ENCODE data around the gene MEIS2. TPM values are rescaled to one million over a fixed set of nuclear protein-coding genes. Genes with fewer than 3 reads are reported as not detected.

MEIS2 gene
- polyA plus RNA-seq, 1 donor from 2014 or later: 825 TPM

DNA sequence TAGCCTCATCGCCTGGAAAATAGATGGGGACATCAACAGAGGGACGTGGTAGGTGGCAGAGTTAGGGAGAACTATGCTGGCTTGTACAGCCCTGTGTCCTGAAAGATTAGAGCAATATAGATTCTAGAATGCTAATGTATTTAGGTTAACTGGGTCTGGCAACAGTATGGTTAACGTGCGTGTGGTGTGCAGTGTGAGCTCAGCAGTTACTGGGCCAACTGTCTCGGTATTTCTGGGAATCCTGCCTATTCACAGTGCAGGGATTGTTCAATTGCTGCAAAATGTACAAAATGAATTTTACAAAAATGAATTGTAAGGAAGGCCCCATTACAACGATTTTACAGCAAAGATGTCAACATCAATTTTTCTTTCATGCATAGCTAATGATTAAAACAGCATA lies 20.6 kb downstream of the MEIS2 start:
- Histone ChIP-seq H3K9me3 (ENCODE audit: low read length) (no peaks in the 10 kb centered on the region), H3F3A (ENCODE audit: insufficient read depth, low read length, poor library complexity, severe bottlenecking) (peaks cover 3% of the 10 kb centered on the region), H3K27ac (ENCODE audit: low read length) (peak overlapping the region; percentile 99), H3K79me2 (replicated peaks; ENCODE audit: insufficient read depth, low read length) (peaks cover 100% of the 10 kb centered on the region), H2AFZ (ENCODE audit: low read depth, low read length) (no peak overlapping the region), H3K4me3 (ENCODE audit: low read length) (peak overlapping the region; percentile 93), H3K36me3 (ENCODE audit: insufficient read depth, low read length) (peaks cover 10% of the 10 kb centered on the region), H4K20me1 (ENCODE audit: insufficient read depth) (peaks cover 90% of the 10 kb centered on the region), H3K27me3 (ENCODE audit: insufficient read depth, low read depth, low read length) (no peaks in the 10 kb centered on the region), H3K9ac (ENCODE audit: low read length) (peak overlapping the region; percentile 100), H3K9me2 (ENCODE audit: insufficient read depth, low read length) (no peaks in the 10 kb centered on the region), H3K4me2 (ENCODE audit: low read length) (peak overlapping the region; percentile 41)
- peak; percentile 18 for TF ChIP-seq POLR2AphosphoS5 (IDR thresholded peaks at IDR 0.05)
- no peak for TF ChIP-seq SMC3 (conservative IDR thresholded peaks at IDR 0.05; ENCODE audit: poor library complexity)
- TF ChIP-seq MXI1 (conservative IDR thresholded peaks at IDR 0.05; ENCODE audit: poor library complexity, severe bottlenecking): no peak
- TF ChIP-seq RAD21 (conservative IDR thresholded peaks at IDR 0.05): no peak
- TF ChIP-seq, protein P1, sequence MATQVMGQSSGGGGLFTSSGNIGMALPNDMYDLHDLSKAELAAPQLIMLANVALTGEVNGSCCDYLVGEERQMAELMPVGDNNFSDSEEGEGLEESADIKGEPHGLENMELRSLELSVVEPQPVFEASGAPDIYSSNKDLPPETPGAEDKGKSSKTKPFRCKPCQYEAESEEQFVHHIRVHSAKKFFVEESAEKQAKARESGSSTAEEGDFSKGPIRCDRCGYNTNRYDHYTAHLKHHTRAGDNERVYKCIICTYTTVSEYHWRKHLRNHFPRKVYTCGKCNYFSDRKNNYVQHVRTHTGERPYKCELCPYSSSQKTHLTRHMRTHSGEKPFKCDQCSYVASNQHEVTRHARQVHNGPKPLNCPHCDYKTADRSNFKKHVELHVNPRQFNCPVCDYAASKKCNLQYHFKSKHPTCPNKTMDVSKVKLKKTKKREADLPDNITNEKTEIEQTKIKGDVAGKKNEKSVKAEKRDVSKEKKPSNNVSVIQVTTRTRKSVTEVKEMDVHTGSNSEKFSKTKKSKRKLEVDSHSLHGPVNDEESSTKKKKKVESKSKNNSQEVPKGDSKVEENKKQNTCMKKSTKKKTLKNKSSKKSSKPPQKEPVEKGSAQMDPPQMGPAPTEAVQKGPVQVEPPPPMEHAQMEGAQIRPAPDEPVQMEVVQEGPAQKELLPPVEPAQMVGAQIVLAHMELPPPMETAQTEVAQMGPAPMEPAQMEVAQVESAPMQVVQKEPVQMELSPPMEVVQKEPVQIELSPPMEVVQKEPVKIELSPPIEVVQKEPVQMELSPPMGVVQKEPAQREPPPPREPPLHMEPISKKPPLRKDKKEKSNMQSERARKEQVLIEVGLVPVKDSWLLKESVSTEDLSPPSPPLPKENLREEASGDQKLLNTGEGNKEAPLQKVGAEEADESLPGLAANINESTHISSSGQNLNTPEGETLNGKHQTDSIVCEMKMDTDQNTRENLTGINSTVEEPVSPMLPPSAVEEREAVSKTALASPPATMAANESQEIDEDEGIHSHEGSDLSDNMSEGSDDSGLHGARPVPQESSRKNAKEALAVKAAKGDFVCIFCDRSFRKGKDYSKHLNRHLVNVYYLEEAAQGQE (IDR thresholded peaks at IDR 0.05; ENCODE audit: borderline replicate concordance): peak; percentile 78
- no peak for TF ChIP-seq EZH2 (IDR thresholded peaks at IDR 0.05; ENCODE audit: borderline replicate concordance, insufficient read depth, low read length, poor library complexity, severe bottlenecking)
- TF ChIP-seq TAF1 (IDR thresholded peaks at IDR 0.05; ENCODE audit: low read depth): no peak
- no peak for TF ChIP-seq EP300 (conservative IDR thresholded peaks at IDR 0.05; ENCODE audit: poor library complexity, severe bottlenecking)
- TF ChIP-seq CTCF (IDR thresholded peaks at IDR 0.05; ENCODE audit: poor library complexity, severe bottlenecking): no peak

- no peaks in the 10 kb centered on the region for H3K9me3 ChIP-seq (ENCODE audit: low read length)
- no peaks in the 10 kb centered on the region for H3K9me2 ChIP-seq (ENCODE audit: insufficient read depth, low read length)
- H3K4me3 ChIP-seq (ENCODE audit: low read length): peak overlapping the region; percentile 93
- peaks cover 100% of the 10 kb centered on the region for H3K79me2 ChIP-seq (replicated peaks; ENCODE audit: insufficient read depth, low read length)
- peaks cover 10% of the 10 kb centered on the region for H3K36me3 ChIP-seq (ENCODE audit: insufficient read depth, low read length)
- H2AFZ ChIP-seq (ENCODE audit: low read depth, low read length): no peak overlapping the region
- peaks cover 90% of the 10 kb centered on the region for H4K20me1 ChIP-seq (ENCODE audit: insufficient read depth)
- peak overlapping the region; percentile 8 for H3K9ac ChIP-seq (ENCODE audit: low read length)
- peaks cover 3% of the 10 kb centered on the region for H3F3A ChIP-seq (ENCODE audit: insufficient read depth, low read length, poor library complexity, severe bottlenecking)
- H3K4me2 ChIP-seq (ENCODE audit: low read length): peak overlapping the region; percentile 41
- no peak for TF ChIP-seq MXI1 (conservative IDR thresholded peaks at IDR 0.05; ENCODE audit: poor library complexity, severe bottlenecking)
- TF ChIP-seq RAD21 (conservative IDR thresholded peaks at IDR 0.05): no peak
- no peak for TF ChIP-seq TAF1 (IDR thresholded peaks at IDR 0.05; ENCODE audit: low read depth)
- no peak for TF ChIP-seq CTCF (IDR thresholded peaks at IDR 0.05; ENCODE audit: poor library complexity, severe bottlenecking)
- TF ChIP-seq EZH2 (IDR thresholded peaks at IDR 0.05; ENCODE audit: borderline replicate concordance, insufficient read depth, low read length, poor library complexity, severe bottlenecking): no peak
- TF ChIP-seq EP300 (conservative IDR thresholded peaks at IDR 0.05; ENCODE audit: poor library complexity, severe bottlenecking): no peak
- TF ChIP-seq, protein P1 (IDR thresholded peaks at IDR 0.05; ENCODE audit: borderline replicate concordance): no peak
- TF ChIP-seq SMC3 (conservative IDR thresholded peaks at IDR 0.05; ENCODE audit: poor library complexity): no peak
- no peaks in the 10 kb centered on the region for H3K27me3 ChIP-seq (ENCODE audit: insufficient read depth, low read depth, low read length)
- peak overlapping the region; percentile 99 for H3K27ac ChIP-seq (ENCODE audit: low read length)
These were observed 21.8 kb downstream of the MEIS2 start for GRCh38 chr15:37078566-37078965.
